ENCODE data around the gene NRIP1. TPM values are rescaled to one million over a fixed set of nuclear protein-coding genes. Genes with fewer than 3 reads are reported as not detected.

The NRIP1 gene, protein sequence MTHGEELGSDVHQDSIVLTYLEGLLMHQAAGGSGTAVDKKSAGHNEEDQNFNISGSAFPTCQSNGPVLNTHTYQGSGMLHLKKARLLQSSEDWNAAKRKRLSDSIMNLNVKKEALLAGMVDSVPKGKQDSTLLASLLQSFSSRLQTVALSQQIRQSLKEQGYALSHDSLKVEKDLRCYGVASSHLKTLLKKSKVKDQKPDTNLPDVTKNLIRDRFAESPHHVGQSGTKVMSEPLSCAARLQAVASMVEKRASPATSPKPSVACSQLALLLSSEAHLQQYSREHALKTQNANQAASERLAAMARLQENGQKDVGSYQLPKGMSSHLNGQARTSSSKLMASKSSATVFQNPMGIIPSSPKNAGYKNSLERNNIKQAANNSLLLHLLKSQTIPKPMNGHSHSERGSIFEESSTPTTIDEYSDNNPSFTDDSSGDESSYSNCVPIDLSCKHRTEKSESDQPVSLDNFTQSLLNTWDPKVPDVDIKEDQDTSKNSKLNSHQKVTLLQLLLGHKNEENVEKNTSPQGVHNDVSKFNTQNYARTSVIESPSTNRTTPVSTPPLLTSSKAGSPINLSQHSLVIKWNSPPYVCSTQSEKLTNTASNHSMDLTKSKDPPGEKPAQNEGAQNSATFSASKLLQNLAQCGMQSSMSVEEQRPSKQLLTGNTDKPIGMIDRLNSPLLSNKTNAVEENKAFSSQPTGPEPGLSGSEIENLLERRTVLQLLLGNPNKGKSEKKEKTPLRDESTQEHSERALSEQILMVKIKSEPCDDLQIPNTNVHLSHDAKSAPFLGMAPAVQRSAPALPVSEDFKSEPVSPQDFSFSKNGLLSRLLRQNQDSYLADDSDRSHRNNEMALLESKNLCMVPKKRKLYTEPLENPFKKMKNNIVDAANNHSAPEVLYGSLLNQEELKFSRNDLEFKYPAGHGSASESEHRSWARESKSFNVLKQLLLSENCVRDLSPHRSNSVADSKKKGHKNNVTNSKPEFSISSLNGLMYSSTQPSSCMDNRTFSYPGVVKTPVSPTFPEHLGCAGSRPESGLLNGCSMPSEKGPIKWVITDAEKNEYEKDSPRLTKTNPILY (N-terminal part only)
- 69.0 and 99.0 TPM in 2 replicates for total RNA-seq (2016; rRNA removed; fragmentation: Illumina TruSeq; extraction: Trizol)
- total RNA-seq (2016; cell fraction: cytosol; rRNA removed; fragmentation: Illumina TruSeq; extraction: Trizol; ENCODE audit: low read depth): 27.6 and 36.4 TPM in 2 replicates
- 66.8 and 94.5 TPM in 2 replicates for total RNA-seq (2016; cell fraction: insoluble cytoplasmic fraction; rRNA removed; fragmentation: Illumina TruSeq; extraction: Trizol)
- 25.1 and 28.0 TPM in 2 replicates for total RNA-seq (2016; cell fraction: membrane; rRNA removed; fragmentation: Illumina TruSeq; extraction: Trizol)
- total RNA-seq (2016; cell fraction: nucleus; rRNA removed; fragmentation: Illumina TruSeq; extraction: Trizol): 94.9 and 106 TPM in 2 replicates
- 18.1 and 21.0 TPM in 2 replicates for polyA plus RNA-seq (2011; rRNA removed)
- 7.6 and 13.3 TPM in 2 replicates for polyA plus RNA-seq (2011; cell fraction: cytosol; rRNA removed)
- 13.9 and 17.0 TPM in 2 replicates for polyA plus RNA-seq (2011; cell fraction: nucleus; rRNA removed)
- polyA plus RNA-seq (2012): 28.1 and 32.1 TPM in 2 replicates
- polyA plus RNA-seq (2016; cell fraction: cytosol; fragmentation: Illumina TruSeq; extraction: Trizol; ENCODE audit: low read depth): 1.1 and 1.3 TPM in 2 replicates
- 40.5 and 44.9 TPM in 2 replicates for polyA plus RNA-seq (2016; cell fraction: insoluble cytoplasmic fraction; fragmentation: Illumina TruSeq; extraction: Trizol; ENCODE audit: low read depth)
- 4.3 and 4.9 TPM in 2 replicates for polyA plus RNA-seq (2016; cell fraction: membrane; fragmentation: Illumina TruSeq; extraction: Trizol; ENCODE audit: low read depth)
- 46.0 and 49.0 TPM in 2 replicates for polyA plus RNA-seq (2016; cell fraction: nucleus; fragmentation: Illumina TruSeq; extraction: Trizol; ENCODE audit: insufficient read depth, low read depth)
- polyA minus RNA-seq (2011; rRNA and poly(A)+ RNA removed; ENCODE audit: low replicate concordance): 5.6 and 32.4 TPM in 2 replicates
- polyA minus RNA-seq (2011; cell fraction: cytosol; rRNA and poly(A)+ RNA removed): 42.3 and 56.3 TPM in 2 replicates
- polyA minus RNA-seq (2011; cell fraction: nucleus; rRNA and poly(A)+ RNA removed): 188 and 226 TPM in 2 replicates
- percentile 99 among the genes with signal in this experiment for Bru-seq, nascent RNA
- BruChase-seq, experiment 1, labeled RNA remaining after a 6-hour chase: percentile 95 among the genes with signal in this experiment
- percentile 99 among the genes with signal in this experiment for BruChase-seq, experiment 2, labeled RNA remaining after a 2-hour chase
- long read RNA-seq, experiment 1, full-length matches to known transcripts: 2 of 10 reads
- long read RNA-seq, experiment 1, partial matches to known transcripts: 0 of 10 reads
- long read RNA-seq, experiment 1, other reads (novel, unspliced or antisense): 8 of 10 reads
- long read RNA-seq, experiment 2, full-length matches to known transcripts: 2 of 56 reads
- long read RNA-seq, experiment 2, partial matches to known transcripts: 0 of 56 reads
- long read RNA-seq, experiment 2, other reads (novel, unspliced or antisense): 54 of 56 reads

DNA sequence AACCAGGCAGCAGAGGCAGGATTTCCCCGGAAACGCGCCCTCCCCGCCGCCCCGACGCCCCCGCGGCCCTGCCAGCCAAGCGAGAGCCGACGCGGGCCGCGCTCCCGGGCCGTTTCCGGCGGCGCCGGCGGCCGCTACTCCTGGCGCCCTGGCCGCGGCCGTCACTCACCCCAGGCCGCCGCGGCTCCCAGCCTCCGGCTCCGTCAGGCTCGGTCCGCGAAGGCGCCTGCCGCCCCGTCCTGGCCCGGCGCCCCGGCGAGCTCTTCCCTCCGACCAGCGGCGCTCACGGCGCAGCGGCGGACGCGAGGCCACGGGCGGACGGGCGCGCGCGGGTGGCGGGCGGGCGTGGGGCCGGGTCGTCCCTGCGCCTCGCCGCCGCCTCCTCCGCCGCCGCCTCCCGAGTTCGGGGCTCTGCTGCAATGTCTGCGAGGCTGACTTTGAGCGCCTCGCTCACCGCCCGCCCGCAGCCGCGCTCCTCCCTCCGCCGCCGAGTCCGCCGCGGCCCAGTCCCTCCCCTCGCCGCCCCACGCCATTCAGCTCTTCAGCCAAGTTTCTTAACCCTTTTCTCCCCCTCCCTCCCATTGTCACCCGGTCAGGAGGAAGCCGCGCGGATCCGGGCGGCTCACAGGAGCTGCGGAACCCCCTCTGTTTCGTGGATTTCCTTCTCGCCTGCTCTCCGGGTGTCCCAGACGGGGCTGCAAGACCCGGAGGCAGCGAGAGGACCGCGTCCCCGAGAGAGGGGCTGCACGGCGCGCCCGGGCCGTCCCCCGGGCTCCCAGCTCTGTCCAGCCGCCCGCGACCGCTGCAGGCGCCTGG is at the start of gene NRIP1:
TSS of gene NRIP1 (minus strand) at position 425 of the 816 bp plus-strand sequence. CDS start 96,808 bp downstream, outside the sequence.
- in situ Hi-C loops (cut with HindIII; ENCODE audit: extremely low pct_ligation_motif_present, low pct_unique_long_range_greater_than_20kb) (loop anchor here (10.0 kb wide), 3 partner anchors 150 to 420 kb away; no protein-coding TSS in a partner anchor), intact Hi-C loops (cut with micrococcal nuclease; ENCODE audit: unreplicated experiment) (loop anchor here (1.0 to 5.0 kb wide), 5 partner anchors 67 to 377 kb away; no protein-coding TSS in a partner anchor)
- Histone ChIP-seq H3K79me2 (ENCODE audit: insufficient read depth, low read length) (peaks cover 63% of the 10 kb centered on the region), H4K20me1 (ENCODE audit: insufficient read depth, low read length) (peaks cover 34% of the 10 kb centered on the region), H3K27me3 (ENCODE audit: control insufficient read depth in 1 of 2, insufficient read depth in 2 of 2, low read length in 2 of 2) (peaks cover 0 to 4% of the 10 kb centered on the region in 2 experiments; a peak in 1 of 5 replicates), H3K27ac (ENCODE audit: extremely low read length, insufficient read depth, low read length) (peak within 1 kb of the TSS; percentile 95), H3K9ac (ENCODE audit: insufficient read depth, low read depth, low read length) (peak within 1 kb of the TSS; percentile 97), H3K4me3 (replicated peaks in 1 of 3; ENCODE audit: insufficient read depth in 1 of 3, low read depth in 2 of 3, low read length in 3 of 3) (peak within 1 kb of the TSS; percentile 83 to 95 (median 92)), H3K36me3 (replicated peaks in 1 of 2; ENCODE audit: control insufficient read depth in 1 of 2, insufficient read depth in 2 of 2, low read length in 2 of 2) (no peaks in the 10 kb centered on the region), H2AFZ (ENCODE audit: low read length) (no peak within 1 kb of the TSS), H3K4me1 (ENCODE audit: insufficient read depth, low read length) (peaks cover 45% of the 10 kb centered on the region), H3K4me2 (ENCODE audit: low read depth, low read length) (peak within 1 kb of the TSS; percentile 81), H3K9me3 (ENCODE audit: low read length) (no peaks in the 10 kb centered on the region)
- FAIRE-seq (no peak), ATAC-seq (peak; percentile 92), DNase-seq (ENCODE audit: low spot score) (peak; percentile 78)
- WGBS (ENCODE audit: low lambda C conversion rate): 7% methylated on average over 15 of the region's 116 CpGs
- POLR2A ChIA-PET: interaction anchor here (0.5 to 2.6 kb wide), 25 partner anchors 10 to 418 kb away, joined by 3 to 35 read pairs (median 4); no protein-coding TSS in a partner anchor
- CTCF ChIA-PET (ENCODE audit: low intra/inter-chr PET ratio, low total read pairs): no interaction called here
- no TSS peak for BruUV-seq (replicated peaks)
- TF ChIP-seq, protein P1, sequence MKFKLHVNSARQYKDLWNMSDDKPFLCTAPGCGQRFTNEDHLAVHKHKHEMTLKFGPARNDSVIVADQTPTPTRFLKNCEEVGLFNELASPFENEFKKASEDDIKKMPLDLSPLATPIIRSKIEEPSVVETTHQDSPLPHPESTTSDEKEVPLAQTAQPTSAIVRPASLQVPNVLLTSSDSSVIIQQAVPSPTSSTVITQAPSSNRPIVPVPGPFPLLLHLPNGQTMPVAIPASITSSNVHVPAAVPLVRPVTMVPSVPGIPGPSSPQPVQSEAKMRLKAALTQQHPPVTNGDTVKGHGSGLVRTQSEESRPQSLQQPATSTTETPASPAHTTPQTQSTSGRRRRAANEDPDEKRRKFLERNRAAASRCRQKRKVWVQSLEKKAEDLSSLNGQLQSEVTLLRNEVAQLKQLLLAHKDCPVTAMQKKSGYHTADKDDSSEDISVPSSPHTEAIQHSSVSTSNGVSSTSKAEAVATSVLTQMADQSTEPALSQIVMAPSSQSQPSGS (CRISPR knock-in tag; IDR thresholded peaks at IDR 0.05): no peak
- TF ChIP-seq KMT2A (CRISPR knock-in tag; IDR thresholded peaks at IDR 0.05) (peak; percentile 56; the same call in 1 of the 2 replicates), ZNF709 (CRISPR knock-in tag; IDR thresholded peaks at IDR 0.05) (peak; percentile 54; the same call in 1 of the 2 replicates), AGO2 (optimal IDR thresholded peaks at IDR 0.05; ENCODE audit: low read depth, low read length) (peak; percentile 98), KLF6 (CRISPR knock-in tag; IDR thresholded peaks at IDR 0.05) (0 out of 2 replicates have a peak, but pooled peaks have one; percentile 33), FOXK1 (CRISPR knock-in tag; IDR thresholded peaks at IDR 0.05; ENCODE audit: borderline replicate concordance, low read depth) (peak; percentile 67; the same call in 1 of the 2 replicates)
- TF ChIP-seq, protein P2, sequence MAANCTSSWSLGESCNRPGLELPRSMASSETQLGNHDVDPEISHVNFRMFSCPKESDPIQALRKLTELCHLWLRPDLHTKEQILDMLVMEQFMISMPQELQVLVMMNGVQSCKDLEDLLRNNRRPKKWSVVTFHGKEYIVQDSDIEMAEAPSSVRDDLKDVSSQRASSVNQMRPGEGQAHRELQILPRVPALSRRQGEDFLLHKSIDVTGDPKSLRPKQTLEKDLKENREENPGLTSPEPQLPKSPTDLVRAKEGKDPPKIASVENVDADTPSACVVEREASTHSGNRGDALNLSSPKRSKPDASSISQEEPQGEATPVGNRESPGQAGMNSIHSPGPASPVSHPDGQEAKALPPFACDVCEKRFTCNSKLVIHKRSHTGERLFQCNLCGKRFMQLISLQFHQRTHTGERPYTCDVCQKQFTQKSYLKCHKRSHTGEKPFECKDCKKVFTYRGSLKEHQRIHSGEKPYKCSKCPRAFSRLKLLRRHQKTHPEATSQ (CRISPR knock-in tag; IDR thresholded peaks at IDR 0.05; ENCODE audit: borderline replicate concordance): no peak

All from HepG2 (cell line).